DMS 273 (cell line): ENCODE results near the gene COG3.

Experiments used
- DNase-seq: peaks from one replicate; lab custom pipeline; 2025; ENCODE audit not compliant: unreplicated experiment; lab: John Stamatoyannopoulos, UW

Gene COG3

GRCh38 chr13:45503658-45504057, 38.9 kb downstream of the COG3 start:
- DNase-seq = no peak

- DNase-seq = no peak
Measured at GRCh38 chr13:45506811-45507210, 42.1 kb downstream of the COG3 start.

GRCh38 chr13:45508776-45509175, 44.0 kb downstream of the COG3 start:
- DNase-seq = no peak

- DNase-seq = no peak
Measured at GRCh38 chr13:45510672-45511071, 45.9 kb downstream of the COG3 start.

GRCh38 chr13:45511310-45512097, 46.8 kb downstream of the COG3 start:
- peak; percentile 74 for DNase-seq

GRCh38 chr13:45512098-45512496, 47.4 kb downstream of the COG3 start:
- no peak for DNase-seq

GRCh38 chr13:45516757-45517156, 52.0 kb downstream of the COG3 start:
- DNase-seq = no peak

- no peak for DNase-seq
Measured at GRCh38 chr13:45518525-45519245, 53.9 kb downstream of the COG3 start.

- DNase-seq = no peak
Measured at GRCh38 chr13:45519493-45519892, 54.8 kb downstream of the COG3 start.

- no peak for DNase-seq
Measured at GRCh38 chr13:45521297-45521696, 56.6 kb downstream of the COG3 start.

- no peak for DNase-seq
Measured at GRCh38 chr13:45522571-45522970, 57.8 kb downstream of the COG3 start.

- DNase-seq = no peak
Measured at GRCh38 chr13:45527699-45528462, 63.1 kb downstream of the COG3 start.

- DNase-seq = no peak
Measured at GRCh38 chr13:45529758-45530157, 65.0 kb downstream of the COG3 start.

GRCh38 chr13:45534604-45535003, 69.9 kb downstream of the COG3 start:
- DNase-seq = no peak

GRCh38 chr13:45536224-45536623, 71.5 kb downstream of the COG3 start:
- DNase-seq = no peak

GRCh38 chr13:45537516-45537915, 72.8 kb downstream of the COG3 start:
- DNase-seq = peak; percentile 37

GRCh38 chr13:45538382-45538781, 73.6 kb downstream of the COG3 start:
- DNase-seq = no peak

GRCh38 chr13:45540195-45540594, 75.5 kb downstream of the COG3 start:
- no peak for DNase-seq

- no peak for DNase-seq
Measured at GRCh38 chr13:45540864-45541263, 76.1 kb downstream of the COG3 start.

- peak; percentile 52 for DNase-seq
Measured at GRCh38 chr13:45541806-45542205, 77.1 kb downstream of the COG3 start.

- DNase-seq = no peak
Measured at GRCh38 chr13:45542391-45542790, 77.7 kb downstream of the COG3 start.

GRCh38 chr13:45542878-45543277, 78.1 kb downstream of the COG3 start:
- peak; percentile 45 for DNase-seq
